ENCODE data around the gene GXYLT1. TPM values are rescaled to one million over a fixed set of nuclear protein-coding genes. Genes with fewer than 3 reads are reported as not detected.

GXYLT1 gene
- total and polyA plus RNA-seq, 2 of the 13 experiments (the other 11 are each of a cell fraction or from before 2014, with no cell fraction given): 7.8 to 17.0 TPM

DNA sequence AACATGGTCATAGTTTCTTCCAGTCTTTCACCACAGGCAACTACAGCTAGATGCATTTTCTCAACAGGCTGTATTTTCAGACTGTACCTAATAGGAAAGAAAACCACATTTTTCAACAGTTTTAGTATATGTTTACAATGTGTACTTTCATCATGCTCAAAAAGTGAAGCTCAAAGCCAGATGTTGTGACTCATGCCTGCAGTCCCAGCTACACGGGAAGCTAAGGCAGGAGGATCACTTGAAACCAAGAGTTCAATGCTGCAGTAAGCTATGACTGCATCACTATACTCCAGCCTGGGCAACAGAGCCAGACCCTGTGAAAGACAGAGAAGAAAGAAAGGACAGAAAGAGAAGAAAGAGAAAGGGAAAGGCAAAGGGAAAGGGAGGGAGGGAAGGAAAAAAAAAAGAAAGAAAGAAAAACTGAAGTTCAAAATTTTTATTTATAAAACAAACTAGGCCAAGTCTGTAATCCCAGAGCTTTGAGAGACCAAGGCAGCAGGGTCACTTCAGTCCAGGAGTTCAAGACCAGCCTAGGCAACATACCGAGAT is 25.5 kb downstream of the GXYLT1 start:
- peaks cover 0 to 10% of the 10 kb centered on the region in 2 experiments; a peak in 2 of 5 replicates for H3K36me3 ChIP-seq (replicated peaks in 1 of 2; ENCODE audit: control insufficient read depth in 1 of 2, insufficient read depth in 2 of 2, low read length in 2 of 2)
- in situ Hi-C loops (cut with HindIII; ENCODE audit: extremely low pct_ligation_motif_present, low pct_unique_long_range_greater_than_20kb) (no loop called here), intact Hi-C loops (cut with micrococcal nuclease; ENCODE audit: unreplicated experiment) (no loop called here)
- 83% methylated on average over 2 of the region's 2 CpGs for WGBS (ENCODE audit: low lambda C conversion rate)
- no peaks in the 10 kb centered on the region for H3K27me3 ChIP-seq (ENCODE audit: control insufficient read depth in 1 of 2, insufficient read depth in 2 of 2, low read length in 2 of 2)
- H3K79me2 ChIP-seq (ENCODE audit: insufficient read depth, low read length): peaks cover 5% of the 10 kb centered on the region
- no peak overlapping the region for H3K27ac ChIP-seq (ENCODE audit: extremely low read length, insufficient read depth, low read length)
- ChIA-PET CTCF (ENCODE audit: low intra/inter-chr PET ratio, low total read pairs) (no interaction called here), POLR2A (no interaction called here)
- H3K4me2 ChIP-seq (ENCODE audit: low read depth, low read length): no peak overlapping the region
- no peaks in the 10 kb centered on the region for H4K20me1 ChIP-seq (ENCODE audit: insufficient read depth, low read length)
- H3K4me3 ChIP-seq (replicated peaks in 1 of 3; ENCODE audit: insufficient read depth in 1 of 3, low read depth in 2 of 3, low read length in 3 of 3): no peak overlapping the region
- TF ChIP-seq ZBTB20 (CRISPR knock-in tag; IDR thresholded peaks at IDR 0.05; ENCODE audit: borderline replicate concordance, low read depth) (no peak), ZNF567 (CRISPR knock-in tag; IDR thresholded peaks at IDR 0.05; ENCODE audit: borderline replicate concordance) (no peak), POLR2G (IDR thresholded peaks at IDR 0.05; ENCODE audit: low read depth, low read length) (no peak), ZNF564 (CRISPR knock-in tag; IDR thresholded peaks at IDR 0.05) (no peak), ZKSCAN8 (CRISPR knock-in tag; IDR thresholded peaks at IDR 0.05; ENCODE audit: borderline replicate concordance) (no peak), NCOA2 (CRISPR knock-in tag; IDR thresholded peaks at IDR 0.05) (no peak)
- TF ChIP-seq, protein P1, sequence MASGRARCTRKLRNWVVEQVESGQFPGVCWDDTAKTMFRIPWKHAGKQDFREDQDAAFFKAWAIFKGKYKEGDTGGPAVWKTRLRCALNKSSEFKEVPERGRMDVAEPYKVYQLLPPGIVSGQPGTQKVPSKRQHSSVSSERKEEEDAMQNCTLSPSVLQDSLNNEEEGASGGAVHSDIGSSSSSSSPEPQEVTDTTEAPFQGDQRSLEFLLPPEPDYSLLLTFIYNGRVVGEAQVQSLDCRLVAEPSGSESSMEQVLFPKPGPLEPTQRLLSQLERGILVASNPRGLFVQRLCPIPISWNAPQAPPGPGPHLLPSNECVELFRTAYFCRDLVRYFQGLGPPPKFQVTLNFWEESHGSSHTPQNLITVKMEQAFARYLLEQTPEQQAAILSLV (CRISPR knock-in tag; IDR thresholded peaks at IDR 0.05; ENCODE audit: borderline replicate concordance): no peak
- no peak overlapping the region for H2AFZ ChIP-seq (ENCODE audit: low read length)
- no peak for DNase-seq (ENCODE audit: low spot score)
- ATAC-seq: no peak
- FAIRE-seq: no peak
- H3K4me1 ChIP-seq (ENCODE audit: insufficient read depth, low read length): no peaks in the 10 kb centered on the region
- BruUV-seq (replicated peaks): no TSS peak
- H3K9me3 ChIP-seq (ENCODE audit: low read length): no peaks in the 10 kb centered on the region
- no peak overlapping the region for H3K9ac ChIP-seq (ENCODE audit: insufficient read depth, low read depth, low read length)

All from HepG2 (cell line).